HL-60/S4 treated with phorbol 12-myristate 13-acetate at 8.2 ng/mL for 4 days and 3 days (cell line): ENCODE measurements around the gene TEC.
"Not testable (repeated sequence)": the region's sequence is repeated elsewhere in the genome, so short reads cannot be mapped to it uniquely, and the experiment has no call there.

ENCODE experiments used
- in situ Hi-C: fragments of 300-500 bp; cut with MboI; formaldehyde crosslinking; loops from 2 replicates; pipeline ENCODE4 v1.15.0; 2022; ENCODE audit warnings: low sequenced_read_pairs

Gene TEC

DNA sequence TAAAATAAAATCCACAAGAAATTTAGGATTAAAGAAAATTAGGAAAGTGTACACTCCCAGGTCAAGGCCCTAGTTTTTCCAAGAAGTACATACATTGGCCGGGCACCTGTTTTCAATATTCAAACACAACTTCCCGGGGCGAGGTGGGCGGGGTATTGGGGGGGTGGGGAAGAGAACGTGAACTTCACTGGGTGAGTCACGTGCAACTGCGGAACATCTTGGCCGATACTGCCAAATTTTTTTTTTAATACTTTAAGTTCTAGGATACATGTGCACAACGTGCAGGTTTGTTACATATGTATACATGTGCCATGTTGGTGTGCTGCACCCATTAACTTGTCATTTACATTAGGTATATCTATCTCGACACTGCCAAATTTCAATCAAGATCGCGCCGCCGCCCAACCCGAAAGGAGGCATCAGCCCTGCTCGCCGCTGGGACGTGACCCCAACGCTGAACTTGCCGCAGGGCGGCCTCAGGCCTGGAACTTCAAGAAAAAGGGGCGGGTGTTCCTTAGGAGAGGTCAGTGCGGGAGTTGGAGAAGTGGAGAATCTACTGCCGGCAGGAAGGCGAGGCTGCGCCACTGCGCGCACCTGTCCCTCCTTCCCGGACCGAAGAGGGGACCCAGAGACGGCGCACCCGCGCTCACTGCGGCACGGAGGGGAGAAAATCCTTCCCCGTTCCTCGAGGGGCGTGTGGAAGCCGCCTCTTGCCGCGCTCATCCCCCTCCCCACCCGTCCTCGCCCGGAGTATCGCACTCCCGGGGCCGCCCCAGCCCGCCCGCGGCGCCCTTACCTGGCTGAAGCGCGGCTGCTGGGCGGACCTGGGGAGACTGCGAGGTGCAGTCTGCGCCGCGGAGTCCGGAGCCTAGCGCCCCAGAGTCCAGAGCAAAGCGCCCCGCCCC is at the start of gene TEC:
TEC (minus strand) TSS at position 883 of the 905 bp plus-strand sequence. CDS start 41,224 bp downstream, outside the sequence.
- in situ Hi-C loops: no loop called here

DNA sequence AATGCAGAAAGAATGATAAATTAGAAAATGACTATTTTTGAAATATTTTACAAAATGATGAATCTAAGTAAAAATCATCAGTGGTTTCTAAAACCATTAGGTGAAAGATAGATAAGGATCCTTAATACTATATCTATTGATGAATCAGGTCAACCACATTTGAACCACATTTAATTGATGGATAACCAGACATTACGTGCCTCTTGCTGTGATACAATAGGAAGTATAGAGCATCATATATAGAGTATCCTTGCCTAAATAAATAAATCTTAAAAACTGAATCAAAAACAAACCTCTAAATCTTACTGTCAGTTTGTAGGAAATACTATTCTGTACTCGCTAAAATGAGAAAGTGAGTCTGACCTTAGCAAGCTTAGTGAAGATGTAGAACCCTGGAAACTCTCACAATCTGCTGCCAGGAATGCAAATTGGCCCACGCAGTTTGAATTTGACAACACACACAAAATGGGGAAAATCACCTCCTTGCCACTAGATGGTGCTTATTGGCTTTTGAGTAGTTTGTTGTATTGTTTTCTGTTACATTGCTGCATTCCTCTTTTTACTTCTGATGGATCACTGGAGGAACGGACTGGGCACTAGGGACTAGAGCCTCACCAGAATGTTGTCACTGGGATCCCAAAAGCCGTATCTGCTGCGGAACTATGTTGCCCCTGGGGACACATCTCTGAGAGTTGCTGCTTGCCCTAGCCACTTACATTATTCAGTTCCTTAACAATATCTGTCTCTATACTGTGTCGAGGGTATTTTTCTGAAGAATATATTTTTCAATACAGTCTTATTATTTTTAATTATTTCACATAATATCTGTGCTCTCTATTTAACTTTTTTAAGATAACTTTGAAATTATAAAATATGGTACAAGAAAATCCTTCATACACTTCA is 46.3 kb upstream of the TEC start:
- in situ Hi-C loops: no loop called here

GRCh38 chr4:48314746-48315145 is 45.1 kb upstream of the TEC start:
- in situ Hi-C loops: not testable (repeated sequence)

GRCh38 chr4:48311896-48312295 is 42.3 kb upstream of the TEC start:
- in situ Hi-C loops: no loop called here

DNA sequence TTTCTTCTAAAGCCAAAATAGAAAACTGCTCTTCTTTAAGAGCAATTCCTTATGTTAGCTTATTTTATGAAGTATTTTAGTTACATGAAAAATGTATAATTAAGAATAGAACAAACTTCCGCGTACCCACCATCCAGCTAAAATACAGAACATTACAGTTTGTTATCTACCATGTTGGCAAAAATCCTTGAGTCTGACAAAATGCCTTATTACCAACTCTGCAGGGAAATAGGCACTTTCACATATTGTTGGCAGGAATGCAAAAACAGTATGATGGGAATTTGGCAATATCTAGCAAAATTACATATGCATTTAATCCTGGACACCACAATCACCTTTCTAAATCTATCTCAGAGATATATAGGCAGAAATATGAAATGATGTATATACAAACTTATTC is 39.3 kb upstream of the TEC start:
- in situ Hi-C loops: no loop called here

DNA sequence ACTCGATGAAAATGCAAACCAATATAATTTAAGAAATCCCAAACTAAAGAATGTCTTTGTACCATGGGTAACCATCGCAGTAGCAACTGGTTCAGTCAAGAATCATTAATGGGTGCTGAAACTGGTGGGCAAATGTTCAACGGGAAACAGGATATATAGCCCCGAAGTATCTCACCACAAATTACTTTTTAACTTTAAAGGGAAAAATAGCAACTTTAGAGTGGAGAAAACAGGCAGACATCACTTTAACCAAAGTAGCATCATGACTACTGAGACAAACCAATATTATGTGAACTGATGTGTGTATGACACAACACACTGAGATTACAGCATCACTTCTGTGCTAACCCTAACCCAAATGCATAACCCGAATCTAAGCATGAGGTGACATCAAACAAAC is 37.9 kb upstream of the TEC start:
- in situ Hi-C loops: no loop called here

GRCh38 chr4:48305508-48305907 is 35.9 kb upstream of the TEC start:
- in situ Hi-C loops: no loop called here

- in situ Hi-C loops: no loop called here
These were observed 30.4 kb upstream of the TEC start for GRCh38 chr4:48300004-48300403.

DNA sequence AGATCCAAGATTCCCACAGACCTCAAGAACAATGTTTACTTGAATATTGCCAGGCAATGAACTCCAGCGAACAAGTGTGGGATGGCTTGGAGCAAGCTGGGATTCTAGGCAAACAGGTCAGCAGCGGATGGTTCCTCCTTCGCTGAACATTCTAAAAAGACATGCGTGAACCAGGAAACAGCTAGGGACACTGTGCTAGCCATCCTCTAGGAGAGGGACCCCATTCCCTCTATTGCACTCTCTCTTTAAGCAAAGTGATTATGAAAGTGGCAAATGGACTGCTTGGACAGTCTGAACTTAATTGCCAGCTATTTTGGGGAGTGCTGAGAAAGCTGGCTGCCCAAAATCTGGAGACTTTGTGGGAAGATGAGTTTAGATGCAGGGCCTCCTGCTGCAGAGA is 29.9 kb upstream of the TEC start:
- in situ Hi-C loops: no loop called here

DNA sequence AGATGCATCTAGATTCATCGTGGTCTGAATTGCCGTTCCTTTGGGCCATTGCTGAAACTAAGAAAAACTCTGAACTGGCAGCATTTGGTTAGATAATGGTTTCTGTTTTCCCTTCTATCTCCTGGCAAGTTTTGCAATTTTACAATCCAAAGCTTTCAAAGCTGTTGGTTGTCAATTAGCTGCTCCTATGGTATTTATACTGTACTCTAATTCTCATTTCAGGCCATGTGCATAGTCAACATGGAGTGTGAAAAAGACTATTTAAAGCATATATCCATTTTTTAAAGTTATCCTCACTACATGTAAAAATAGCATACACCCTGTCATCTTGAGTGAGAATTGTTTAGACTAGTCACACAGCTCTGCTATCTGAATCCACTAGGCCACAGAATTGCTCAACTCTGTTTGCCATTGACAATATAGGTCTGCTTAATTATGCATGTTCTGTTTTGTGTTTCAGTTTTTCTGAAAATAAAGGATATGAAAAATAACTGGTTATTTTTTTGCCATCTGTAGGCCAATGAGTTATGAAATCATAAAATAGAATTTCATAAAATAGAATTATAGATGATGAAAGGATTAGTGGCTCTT is 27.7 kb upstream of the TEC start:
- in situ Hi-C loops: no loop called here

GRCh38 chr4:48296365-48296764 is 26.7 kb upstream of the TEC start:
- in situ Hi-C loops: no loop called here

DNA sequence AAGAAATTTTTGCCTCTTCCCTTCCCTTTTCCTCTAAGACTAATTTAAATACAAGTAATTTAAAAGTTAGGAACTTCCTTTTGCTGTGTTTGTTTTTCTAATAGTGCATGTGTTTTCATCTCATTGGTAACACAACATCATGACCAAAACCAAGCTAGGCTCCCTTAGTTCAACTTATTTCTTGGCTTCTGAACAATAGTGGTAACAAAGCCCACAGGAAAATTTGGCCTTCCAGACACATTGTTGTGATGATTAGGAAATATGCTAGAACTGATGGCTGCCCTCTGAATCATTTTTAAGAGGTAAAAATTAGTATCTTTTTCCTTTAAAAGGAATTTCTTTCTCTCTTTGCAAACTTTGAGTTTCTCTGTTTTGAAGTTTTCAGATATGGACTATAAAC is 25.5 kb upstream of the TEC start:
- in situ Hi-C loops: no loop called here

DNA sequence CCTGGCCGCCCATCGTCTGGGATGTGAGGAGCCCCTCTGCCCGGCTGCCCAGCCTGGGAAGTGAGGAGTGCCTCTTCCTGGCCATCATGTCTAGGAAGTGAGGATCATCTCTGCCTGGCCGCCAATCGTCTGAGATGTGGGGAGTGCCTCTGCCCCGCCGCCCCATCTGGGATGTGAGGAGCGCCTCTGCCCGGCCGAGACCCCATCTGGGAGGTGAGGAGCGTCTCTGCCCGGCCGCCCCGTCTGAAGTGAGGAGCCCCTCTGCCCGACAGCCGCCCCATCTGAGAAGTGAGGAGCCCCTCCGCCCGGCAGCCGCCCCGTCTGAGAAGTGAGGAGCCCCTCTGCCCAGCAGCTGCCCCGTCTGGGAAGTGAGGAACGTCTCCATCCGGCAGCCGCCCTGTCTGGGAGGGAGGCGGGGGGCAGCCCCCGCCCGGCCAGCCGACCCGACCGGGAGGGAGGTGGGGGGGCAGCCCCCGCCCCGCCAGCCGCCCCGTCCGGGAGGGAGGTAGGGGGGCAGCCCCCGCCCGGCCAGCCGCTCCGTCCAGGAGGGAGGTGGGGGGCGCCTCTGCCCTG is 22.7 kb upstream of the TEC start:
- in situ Hi-C loops: not testable (repeated sequence)

DNA sequence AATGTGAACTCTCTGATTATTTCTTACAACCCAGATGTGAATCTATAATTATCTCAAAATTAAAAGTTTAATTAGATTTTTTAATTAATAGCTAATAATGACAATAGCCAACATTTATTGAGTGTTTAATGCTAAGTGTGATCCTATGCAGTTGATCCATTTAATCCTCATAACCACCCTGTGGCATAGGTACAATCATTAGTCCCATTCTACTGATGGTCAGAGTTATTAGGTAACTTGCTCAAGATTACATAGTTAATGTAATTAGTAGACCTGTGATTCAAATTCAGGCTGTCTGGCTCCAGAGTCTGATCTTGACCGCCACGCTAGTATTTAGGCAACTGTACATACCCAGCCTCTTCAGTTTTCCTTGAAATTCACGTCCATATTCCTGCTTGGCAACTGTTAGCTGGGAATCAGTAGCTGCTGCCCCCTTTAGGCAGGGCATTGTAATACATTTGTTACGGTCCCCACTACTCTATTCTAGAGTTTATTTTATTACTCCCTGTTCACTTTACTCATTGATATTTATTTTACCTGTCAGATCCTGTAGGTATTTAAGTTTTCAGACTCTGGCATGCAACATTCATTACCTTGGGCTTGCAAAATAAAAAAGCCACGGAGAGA is 20.6 kb upstream of the TEC start:
- in situ Hi-C loops: no loop called here

- in situ Hi-C loops: not testable (repeated sequence)
These were observed 16.4 kb upstream of the TEC start for GRCh38 chr4:48286060-48286459.

GRCh38 chr4:48285640-48286039 is 16.0 kb upstream of the TEC start:
- in situ Hi-C loops: not testable (repeated sequence)

DNA sequence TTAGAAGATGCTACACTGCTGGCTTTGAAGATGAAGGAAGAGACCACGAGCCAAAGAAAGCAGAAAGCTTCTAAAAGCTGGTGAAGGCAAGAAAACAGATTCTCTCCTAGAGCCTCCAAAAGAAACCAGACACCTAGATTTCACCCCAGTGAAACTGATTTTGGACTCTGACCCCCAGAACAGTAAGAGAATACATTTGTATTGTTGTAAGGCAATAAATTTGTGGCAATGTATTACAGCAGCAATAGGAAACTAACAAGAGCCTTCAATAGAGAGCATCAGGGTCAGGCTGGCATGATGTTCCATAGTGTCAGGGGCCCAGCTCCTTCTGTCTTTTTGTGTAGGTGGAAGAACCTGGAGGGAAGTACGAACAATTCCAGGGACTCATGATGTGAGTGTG is 6.0 kb upstream of the TEC start:
- in situ Hi-C loops: loop anchor here (10.0 kb wide), 1 partner anchor 141 kb away; the partner anchor contains the start of gene TXK

DNA sequence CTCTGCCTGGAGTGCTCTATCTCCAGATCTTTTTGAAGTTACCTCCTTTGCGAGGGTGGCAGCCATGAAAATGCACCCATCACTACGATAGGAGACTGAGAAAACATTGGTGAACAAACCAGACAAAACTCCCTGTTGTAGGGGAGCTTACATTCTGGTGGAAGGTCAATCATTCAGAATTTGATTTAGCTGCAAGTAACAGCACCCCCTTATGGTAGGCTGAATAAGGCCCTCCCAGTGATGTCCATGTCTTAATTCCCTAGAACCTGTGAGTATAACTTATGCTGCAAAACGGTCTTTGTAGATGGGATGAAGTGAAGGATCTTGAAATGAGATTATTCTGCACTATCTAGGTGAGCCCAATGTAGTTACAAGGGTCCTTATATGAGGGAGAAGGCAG is 5.6 kb upstream of the TEC start:
- in situ Hi-C loops: loop anchor here (10.0 kb wide), 1 partner anchor 140 kb away; the partner anchor contains the start of gene TXK

GRCh38 chr4:48271626-48272025 is 2.0 kb upstream of the TEC start:
- in situ Hi-C loops: loop anchor here (10.0 kb wide), 1 partner anchor 137 kb away; the partner anchor contains the start of gene TXK

DNA sequence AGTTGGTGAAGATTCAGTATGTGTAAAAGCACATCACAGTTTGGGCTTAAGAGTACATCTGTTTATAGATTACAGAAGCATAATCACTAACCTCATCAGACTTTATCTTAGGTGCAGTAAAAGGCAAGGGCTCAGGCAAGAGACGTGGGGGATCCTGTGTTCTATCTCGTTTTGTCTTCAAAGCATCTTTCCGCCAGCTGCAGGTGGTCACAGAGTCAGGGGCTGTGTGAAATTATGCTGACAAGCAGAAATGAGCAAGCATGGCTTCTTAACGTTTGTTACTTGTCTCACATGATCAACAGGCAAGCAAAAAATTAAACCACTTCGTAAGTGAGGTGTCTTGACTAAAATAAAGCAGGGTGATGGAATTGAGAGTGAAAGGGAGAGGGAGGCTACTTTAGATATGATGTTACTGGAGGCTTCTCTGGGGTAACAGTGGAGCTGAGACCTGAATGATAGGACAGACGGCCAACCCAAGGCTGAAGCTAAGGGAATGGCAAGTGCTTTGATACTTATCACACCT is 1.4 kb upstream of the TEC start:
- in situ Hi-C loops: loop anchor here (10.0 kb wide), 1 partner anchor 136 kb away; the partner anchor contains the start of gene TXK
